Endodermal cell (in vitro differentiated cells): ENCODE measurements around the gene ARVCF. TPM values are rescaled to one million over a fixed set of nuclear protein-coding genes. Genes with fewer than 3 reads are reported as not detected.
A peak's percentile ranks its signal among the peaks of the same experiment; 100 is the strongest.

Source experiments
- DNase-seq: peaks from one replicate; pipeline ENCODE4 v3.0.0-alpha.2; 2017
- H3K27ac ChIP-seq: 2 replicates; pipeline ENCODE4 v1.5.1; 2013; ENCODE audit warnings: mild to moderate bottlenecking, low read depth, low read length, moderate library complexity
- H3K27me3 ChIP-seq: 2 replicates; pipeline ENCODE4 v1.6.1; 2013; ENCODE audit warnings: mild to moderate bottlenecking, low read length, moderate library complexity; ENCODE audit not compliant: insufficient read depth, control insufficient read depth, poor library complexity, severe bottlenecking
- H3K36me3 ChIP-seq: 2 replicates; pipeline ENCODE4 v1.7.0; 2013; ENCODE audit warnings: mild to moderate bottlenecking, low read length, moderate library complexity; ENCODE audit not compliant: control insufficient read depth, insufficient read depth
- H3K4me1 ChIP-seq: one replicate; pipeline ENCODE4 v1.7.0; 2013; ENCODE audit warnings: low read length; ENCODE audit not compliant: control insufficient read depth, insufficient read depth
- H3K4me3 ChIP-seq: 2 replicates; pipeline ENCODE4 v1.5.1; 2013; ENCODE audit warnings: mild to moderate bottlenecking, low read length, moderate library complexity
- H3K9ac ChIP-seq: 2 replicates; pipeline ENCODE4 v1.6.1; 2013; ENCODE audit warnings: mild to moderate bottlenecking, low read length, moderate library complexity; ENCODE audit not compliant: poor library complexity, severe bottlenecking; ENCODE audit errors: extremely low read depth
- H3K9me3 ChIP-seq: 2 replicates; pipeline ENCODE4 v1.6.1; 2013; ENCODE audit warnings: mild to moderate bottlenecking, low read length, moderate library complexity; ENCODE audit not compliant: control insufficient read depth
- H3K27ac Mint-ChIP-seq: 2 replicates; pipeline ENCODE4 v1.8.0; 2020; ENCODE audit warnings: mixed read lengths
- H3K27me3 Mint-ChIP-seq: 2 replicates; pipeline ENCODE4 v1.8.0; 2021; ENCODE audit warnings: mild to moderate bottlenecking, mixed read lengths; ENCODE audit not compliant: insufficient read depth
- H3K36me3 Mint-ChIP-seq: 2 replicates; pipeline ENCODE4 v1.8.0; 2020; ENCODE audit warnings: low read depth, mixed read lengths
- H3K4me1 Mint-ChIP-seq: 2 replicates; pipeline ENCODE4 v1.8.0; 2020; ENCODE audit warnings: mixed read lengths
- H3K4me3 Mint-ChIP-seq: 2 replicates; pipeline ENCODE4 v1.8.0; 2020; ENCODE audit warnings: mild to moderate bottlenecking, moderate library complexity, mixed read lengths
- H3K9me3 Mint-ChIP-seq: 2 replicates; pipeline ENCODE4 v1.8.0; 2020; ENCODE audit warnings: mild to moderate bottlenecking, mixed read lengths
- WGBS, 2 experiments: methylation state at CpG; one replicate each; pipeline versions ENCODE4 v1.1.5 to v1.1.7; 2013; ENCODE audit warnings: missing lambda C conversion rate in 2 of 2, mixed read lengths in 1 of 2; ENCODE audit not compliant: insufficient coverage in 1 of 2, insufficient read length in 1 of 2; 5-methylcytosine and 5-hydroxymethylcytosine counted together
- total RNA-seq, 2 donors: library from RNA; stranded (reverse); fragmentation: NEBNext Ultra II Directional in 1 of 2; extraction: Animal tissue kit (Norgen Biotek cat#: 25700) in 1 of 2; gene quantifications; 2 replicates in 1 of 2; 3 replicates in 1 of 2; pipeline ENCODE4 v1.2.1, GENCODE V29; 2021
- TF ChIP-seq, protein P1 (sequence below): fragments of 200-600 bp; sonication (generic); conservative IDR thresholded peaks from 2 replicates; pipeline ENCODE4 v1.5.0; 2021; ENCODE audit warnings: antibody characterized with exemption, mild to moderate bottlenecking

The ARVCF gene
- total RNA-seq, 2 donors from 2014 or later = 48.3 to 61.3 TPM

DNA sequence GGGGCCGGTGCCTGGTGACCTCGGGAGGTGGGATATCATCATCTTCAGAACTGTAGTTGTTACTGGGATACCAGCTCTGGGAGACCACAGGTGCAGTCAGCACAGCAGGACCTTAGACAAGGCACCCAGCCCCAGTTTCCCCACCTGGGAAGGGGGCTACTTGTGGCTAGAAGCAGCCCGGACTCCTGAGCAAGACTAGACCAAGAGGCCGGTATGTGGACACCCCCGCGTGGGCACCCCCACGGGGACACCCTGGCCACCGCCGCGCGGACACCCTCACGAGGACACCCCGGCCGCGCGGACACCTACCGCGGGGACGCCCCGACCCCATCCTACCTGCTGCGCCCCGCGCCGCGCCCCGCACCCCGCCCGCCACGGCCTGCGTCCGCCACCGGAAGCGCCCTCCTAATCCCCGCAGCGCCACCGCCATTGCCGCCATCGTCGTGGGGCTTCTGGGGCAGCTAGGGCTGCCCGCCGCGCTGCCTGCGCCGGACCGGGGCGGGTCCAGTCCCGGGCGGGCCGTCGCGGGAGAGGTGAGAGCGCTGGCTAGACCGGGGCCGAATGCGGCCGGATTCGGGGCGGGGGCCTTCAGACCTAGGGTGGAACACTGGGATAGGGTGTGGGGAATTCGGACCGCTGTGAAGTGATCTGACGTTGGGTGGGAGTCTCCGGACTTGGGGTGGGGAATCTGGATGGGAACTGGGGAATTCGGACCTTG is 75.1 kb downstream of the ARVCF start, which contains the start of the genes COMT and TXNRD2:
TSS of gene COMT (plus strand) at position 408 of the 718 bp plus-strand sequence. CDS start 20,755 bp downstream, outside the sequence.
TSS of gene TXNRD2 (minus strand) at position 454 of the 718 bp plus-strand sequence. CDS start at position 439, 15 bp downstream.
- H3K4me3 Mint-ChIP-seq = peak within 1 kb of the TSS; percentile 77
- no peaks in the 10 kb centered on the region for H3K27me3 Mint-ChIP-seq
- TF ChIP-seq, protein P1, sequence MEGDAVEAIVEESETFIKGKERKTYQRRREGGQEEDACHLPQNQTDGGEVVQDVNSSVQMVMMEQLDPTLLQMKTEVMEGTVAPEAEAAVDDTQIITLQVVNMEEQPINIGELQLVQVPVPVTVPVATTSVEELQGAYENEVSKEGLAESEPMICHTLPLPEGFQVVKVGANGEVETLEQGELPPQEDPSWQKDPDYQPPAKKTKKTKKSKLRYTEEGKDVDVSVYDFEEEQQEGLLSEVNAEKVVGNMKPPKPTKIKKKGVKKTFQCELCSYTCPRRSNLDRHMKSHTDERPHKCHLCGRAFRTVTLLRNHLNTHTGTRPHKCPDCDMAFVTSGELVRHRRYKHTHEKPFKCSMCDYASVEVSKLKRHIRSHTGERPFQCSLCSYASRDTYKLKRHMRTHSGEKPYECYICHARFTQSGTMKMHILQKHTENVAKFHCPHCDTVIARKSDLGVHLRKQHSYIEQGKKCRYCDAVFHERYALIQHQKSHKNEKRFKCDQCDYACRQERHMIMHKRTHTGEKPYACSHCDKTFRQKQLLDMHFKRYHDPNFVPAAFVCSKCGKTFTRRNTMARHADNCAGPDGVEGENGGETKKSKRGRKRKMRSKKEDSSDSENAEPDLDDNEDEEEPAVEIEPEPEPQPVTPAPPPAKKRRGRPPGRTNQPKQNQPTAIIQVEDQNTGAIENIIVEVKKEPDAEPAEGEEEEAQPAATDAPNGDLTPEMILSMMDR = no peak
- peak within 1 kb of the TSS; percentile 93 for H3K27ac Mint-ChIP-seq
- peak within 1 kb of the TSS; percentile 64 for H3K9ac ChIP-seq
- H3K27me3 ChIP-seq = no peaks in the 10 kb centered on the region
- H3K36me3 Mint-ChIP-seq = peaks cover 10% of the 10 kb centered on the region
- peaks cover 6% of the 10 kb centered on the region for H3K4me1 ChIP-seq
- no peak for DNase-seq
- peak within 1 kb of the TSS; percentile 86 for H3K27ac ChIP-seq
- H3K9me3 ChIP-seq = peaks cover 22% of the 10 kb centered on the region
- 42 to 50% methylated on average over 6 to 63 of the region's 63 CpGs for WGBS, 2 experiments
- H3K4me3 ChIP-seq = peak within 1 kb of the TSS; percentile 85
- peaks cover 17% of the 10 kb centered on the region for H3K4me1 Mint-ChIP-seq
- no peaks in the 10 kb centered on the region for H3K36me3 ChIP-seq
- H3K9me3 Mint-ChIP-seq = peaks cover 26% of the 10 kb centered on the region

DNA sequence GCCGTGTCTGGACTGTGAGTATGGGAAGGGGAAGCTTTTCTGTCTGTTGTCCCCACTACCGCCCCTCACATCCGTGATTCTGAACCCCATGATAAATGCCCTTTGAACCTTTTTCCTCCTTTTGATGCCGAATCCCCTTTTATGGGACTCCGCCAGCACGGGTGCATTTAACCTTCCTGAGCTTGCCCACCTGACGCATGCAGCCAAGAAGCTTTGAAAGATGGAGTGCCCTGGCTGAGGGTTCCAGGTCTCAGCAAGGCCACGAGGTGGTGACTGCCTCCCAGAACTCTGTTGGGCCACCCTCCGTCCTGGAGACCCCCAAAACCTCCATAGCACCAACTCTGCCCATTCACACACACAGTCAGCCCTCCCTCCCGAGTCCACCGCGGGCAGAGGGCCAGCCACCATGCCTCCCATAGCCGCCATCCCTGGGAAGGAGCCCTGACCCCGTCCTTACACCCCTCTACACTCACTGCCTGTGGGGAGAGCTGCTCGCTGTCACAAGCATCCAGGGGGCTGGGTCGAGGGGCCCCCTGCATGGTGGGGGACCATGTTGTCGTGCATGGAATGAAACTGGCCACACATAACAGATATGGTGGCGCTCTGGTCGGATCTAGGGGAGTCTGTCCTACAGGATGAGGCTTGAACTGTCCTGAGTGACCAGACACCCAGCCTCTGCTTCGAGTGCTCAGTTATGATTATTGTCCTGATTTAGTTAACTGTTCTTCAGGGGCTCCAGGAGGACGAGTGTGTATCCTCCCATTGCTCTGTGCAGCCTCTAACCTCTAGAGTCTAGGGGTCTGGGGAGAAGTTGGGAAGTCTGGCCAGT is 75.9 kb downstream of the ARVCF start:
- Mint-ChIP-seq H3K36me3 (peaks cover 18% of the 10 kb centered on the region), H3K4me3 (peak overlapping the region; percentile 77), H3K27ac (no peak overlapping the region), H3K9me3 (peaks cover 34% of the 10 kb centered on the region), H3K27me3 (no peaks in the 10 kb centered on the region), H3K4me1 (peaks cover 17% of the 10 kb centered on the region)
- Histone ChIP-seq H3K4me3 (peak overlapping the region; percentile 68), H3K9ac (no peak overlapping the region), H3K4me1 (peaks cover 6% of the 10 kb centered on the region), H3K36me3 (no peaks in the 10 kb centered on the region), H3K27me3 (no peaks in the 10 kb centered on the region), H3K27ac (no peak overlapping the region), H3K9me3 (peaks cover 30% of the 10 kb centered on the region)
- no peak for DNase-seq
- 93 to 96% methylated on average over 14 to 21 of the region's 21 CpGs for WGBS, 2 experiments
- TF ChIP-seq, protein P1 = no peak

DNA sequence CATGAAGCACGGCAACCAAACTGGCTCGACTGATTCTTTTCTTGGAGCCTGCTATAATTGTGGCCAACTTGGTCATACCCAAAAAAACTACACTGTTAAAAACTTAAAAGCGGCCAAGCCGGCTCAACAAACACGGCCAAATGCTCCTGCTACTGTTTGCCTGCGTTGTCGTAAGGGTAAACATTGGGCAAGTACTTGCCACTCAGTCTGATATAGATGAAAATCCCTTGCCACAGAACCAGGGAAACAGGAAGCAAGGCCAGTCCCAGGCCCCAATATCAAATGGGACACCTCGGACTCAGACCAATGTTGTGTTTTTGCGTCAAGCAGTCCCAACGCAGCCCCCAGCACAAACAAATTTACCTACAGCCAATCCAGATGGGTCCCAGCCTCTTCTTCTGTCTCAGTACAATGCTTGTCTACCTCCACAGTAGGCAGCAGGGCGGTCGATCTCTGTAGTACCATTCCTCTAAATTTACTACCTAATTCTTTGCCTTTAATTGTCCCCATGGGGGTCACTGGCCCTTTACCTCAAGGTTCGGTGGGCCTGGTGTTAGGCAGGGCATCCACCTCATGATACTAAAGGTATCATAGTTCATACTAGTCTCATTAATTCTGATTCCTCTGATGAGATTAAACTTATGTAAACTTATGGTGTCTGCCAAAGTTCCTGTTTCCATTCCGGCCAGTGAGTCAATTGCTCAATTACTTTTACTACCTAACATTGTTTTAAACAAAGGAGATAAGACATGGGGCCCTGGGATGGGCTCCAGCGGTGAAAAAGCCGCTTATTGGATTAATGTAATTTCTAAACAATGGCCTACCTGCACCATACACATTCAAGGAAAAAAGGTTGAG is 78.8 kb downstream of the ARVCF start:
- no peak overlapping the region for H3K4me3 Mint-ChIP-seq
- Histone ChIP-seq H3K27me3 (no peaks in the 10 kb centered on the region), H3K9ac (no peak overlapping the region), H3K4me1 (peaks cover 2% of the 10 kb centered on the region), H3K36me3 (no peaks in the 10 kb centered on the region), H3K27ac (no peak overlapping the region), H3K9me3 (peaks cover 34% of the 10 kb centered on the region), H3K4me3 (peak overlapping the region; percentile 20)
- peaks cover 47% of the 10 kb centered on the region for H3K9me3 Mint-ChIP-seq
- H3K36me3 Mint-ChIP-seq = peaks cover 21% of the 10 kb centered on the region
- TF ChIP-seq, protein P1 = no peak
- peaks cover 9% of the 10 kb centered on the region for H3K4me1 Mint-ChIP-seq
- no peak overlapping the region for H3K27ac Mint-ChIP-seq
- no peak for DNase-seq
- WGBS, 2 experiments = 88 to 94% methylated on average over 11 to 16 of the region's 16 CpGs
- H3K27me3 Mint-ChIP-seq = peaks cover 2% of the 10 kb centered on the region
